Measurements from ENCODE around the gene PRKCH.
"Not testable (repeated sequence)": the region's sequence is repeated elsewhere in the genome, so short reads cannot be mapped to it uniquely, and the experiment has no call there.

The PRKCH gene

DNA sequence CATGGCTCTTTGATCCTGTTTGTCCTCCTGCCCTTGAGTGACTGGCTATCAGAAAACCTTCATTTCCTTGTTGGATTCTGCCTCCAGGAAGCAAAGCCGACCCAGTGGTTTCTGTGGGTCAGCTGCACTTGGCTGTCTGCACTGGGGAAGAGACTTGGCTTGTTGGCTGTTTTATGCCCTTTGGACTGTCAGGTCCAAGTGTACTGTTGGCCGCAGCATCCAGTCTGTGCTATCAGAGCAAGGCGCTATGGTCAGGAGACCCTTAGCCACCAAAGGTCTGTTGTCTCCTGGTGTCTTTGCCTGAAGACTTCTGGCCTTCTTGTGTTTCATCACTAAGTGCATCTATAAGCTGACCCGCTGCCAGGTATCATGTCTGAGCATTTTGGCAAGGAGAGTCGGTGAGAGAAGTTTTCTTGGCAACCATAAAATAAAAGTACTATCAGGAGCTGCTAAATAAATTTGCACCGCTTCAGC lies 196.6 kb downstream of the PRKCH start:
- no peak for DNase-seq

GRCh38 chr14:61518403-61518802 lies 197.0 kb downstream of the PRKCH start:
- no peak for DNase-seq

DNA sequence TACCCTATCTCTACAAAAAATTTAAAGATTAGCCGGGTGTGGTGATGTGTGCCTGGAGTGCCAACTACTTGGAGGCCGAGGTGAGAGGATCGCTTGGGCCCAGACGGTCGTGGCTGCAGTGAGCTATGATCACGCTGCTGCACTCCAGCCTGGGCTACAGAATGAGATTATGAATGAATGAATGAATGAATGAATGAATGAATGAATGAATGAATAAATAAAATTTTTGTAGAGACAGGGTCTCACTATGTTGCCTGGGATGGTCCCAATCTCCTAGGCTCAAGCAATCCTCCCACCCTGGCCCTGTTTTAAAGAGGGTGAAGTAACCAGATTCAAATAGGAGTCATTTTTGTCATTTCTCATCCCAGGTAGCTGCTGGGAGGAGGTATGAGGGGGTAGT lies 197.7 kb downstream of the PRKCH start:
- no peak for DNase-seq

DNA sequence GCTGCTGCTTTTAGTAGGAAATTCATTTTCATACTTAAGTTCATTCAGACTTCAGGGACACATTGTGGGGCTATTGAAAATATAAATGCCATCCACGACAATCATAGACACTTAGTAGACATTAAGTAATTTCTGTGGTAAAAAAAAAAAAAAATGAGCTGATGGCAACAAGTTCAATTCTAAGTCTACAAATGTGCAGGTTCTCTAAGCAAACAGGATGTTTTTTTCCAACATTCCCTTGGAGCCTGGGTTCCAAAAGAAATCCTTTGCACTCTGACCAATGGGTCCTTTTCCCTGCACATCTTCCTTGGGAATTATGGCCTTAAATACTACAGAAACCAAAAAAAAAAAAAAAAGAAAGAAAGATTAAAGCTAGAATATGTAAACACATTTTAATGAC lies 198.4 kb downstream of the PRKCH start:
- DNase-seq = no peak

DNA sequence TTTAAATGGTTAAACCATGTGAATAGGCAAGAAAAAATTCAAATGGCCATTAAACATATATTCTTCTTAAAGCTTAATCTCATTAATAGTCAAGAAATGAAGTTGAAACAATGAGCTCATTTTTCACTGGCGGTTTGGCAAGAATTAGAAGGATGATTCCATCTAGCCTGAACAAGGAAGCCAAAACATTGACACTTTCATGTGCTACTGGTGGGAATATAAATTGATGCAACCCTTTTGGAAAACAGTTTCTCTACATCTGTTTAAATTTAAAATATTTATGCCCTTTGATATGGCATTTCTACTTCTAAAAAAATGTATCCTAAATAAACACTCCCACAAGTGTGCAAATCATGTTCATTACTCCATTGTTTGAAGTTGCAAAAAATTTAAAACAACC lies 199.2 kb downstream of the PRKCH start:
- no peak for DNase-seq

DNA sequence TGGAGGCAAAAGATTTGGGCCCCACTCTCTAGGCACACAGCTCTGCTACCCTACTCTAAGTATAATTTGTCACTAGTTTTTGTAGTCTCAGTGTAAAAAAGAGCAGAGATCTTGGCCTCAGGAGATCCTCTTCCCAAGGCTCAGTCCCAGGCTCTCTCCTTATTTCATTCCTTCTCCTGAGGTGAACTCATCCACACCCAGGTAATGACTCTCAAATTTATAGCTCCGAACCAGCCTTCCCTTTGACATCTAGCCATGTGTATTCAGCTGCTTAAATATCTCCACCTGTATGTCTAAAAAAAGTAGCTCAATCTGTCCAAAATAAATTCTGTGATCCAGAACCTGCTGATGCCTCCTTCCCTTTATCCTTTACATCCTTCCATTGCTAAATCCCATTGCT lies 200.4 kb downstream of the PRKCH start:
- DNase-seq = no peak

DNA sequence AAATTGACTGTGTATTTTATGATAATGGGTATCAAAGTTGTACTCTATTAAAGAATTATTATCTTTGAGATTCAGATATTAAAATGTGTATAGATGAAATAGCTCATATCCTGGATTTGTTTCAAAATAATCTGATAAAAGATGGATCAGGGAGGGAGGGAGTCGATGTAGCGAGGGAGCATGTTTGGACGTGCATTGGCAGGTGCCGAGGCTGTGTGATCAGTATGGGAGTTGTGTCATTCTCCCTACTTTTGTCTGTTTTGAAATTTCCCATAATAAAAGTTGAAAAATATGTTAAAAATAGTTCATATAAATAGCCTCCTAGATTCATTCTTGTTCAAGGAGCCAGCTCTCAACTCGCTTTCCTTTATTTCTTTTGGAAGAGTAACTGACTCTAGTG lies 202.4 kb downstream of the PRKCH start:
- DNase-seq = no peak

DNA sequence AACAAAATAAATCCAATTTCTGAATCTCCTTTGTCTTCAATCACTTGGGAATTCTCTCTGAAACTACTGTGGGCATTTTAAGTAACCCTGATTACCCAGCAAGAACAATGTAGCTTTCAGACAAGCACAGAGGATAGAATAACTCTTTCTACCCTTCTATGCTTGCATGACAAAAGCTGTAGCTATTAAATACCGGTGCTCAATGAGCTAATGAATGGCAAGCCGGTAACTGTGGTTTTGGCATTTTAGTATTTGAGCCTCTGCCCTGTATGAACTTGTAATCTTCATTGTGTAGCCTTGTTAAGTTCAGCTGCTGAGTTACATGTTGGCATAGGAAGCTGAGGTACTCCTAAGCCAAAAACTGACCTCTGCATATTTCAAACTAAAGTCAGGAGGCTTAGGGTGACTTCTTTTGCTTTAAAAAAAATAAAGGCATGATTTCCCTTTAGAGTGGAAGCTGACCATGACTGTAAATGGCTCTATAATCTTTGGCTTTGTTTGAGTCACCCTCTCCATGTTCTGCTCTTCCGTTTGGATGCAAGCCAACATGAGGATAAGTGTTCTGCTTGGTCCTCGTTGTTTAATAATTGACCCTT lies 202.9 kb downstream of the PRKCH start:
- DNase-seq = no peak

- DNase-seq = no peak
Measured at GRCh38 chr14:61524936-61525292, 203.5 kb downstream of the PRKCH start.

GRCh38 chr14:61525293-61526011 lies 204.1 kb downstream of the PRKCH start:
- no peak for DNase-seq

GRCh38 chr14:61526405-61527312 lies 205.3 kb downstream of the PRKCH start:
- no peak for DNase-seq

DNA sequence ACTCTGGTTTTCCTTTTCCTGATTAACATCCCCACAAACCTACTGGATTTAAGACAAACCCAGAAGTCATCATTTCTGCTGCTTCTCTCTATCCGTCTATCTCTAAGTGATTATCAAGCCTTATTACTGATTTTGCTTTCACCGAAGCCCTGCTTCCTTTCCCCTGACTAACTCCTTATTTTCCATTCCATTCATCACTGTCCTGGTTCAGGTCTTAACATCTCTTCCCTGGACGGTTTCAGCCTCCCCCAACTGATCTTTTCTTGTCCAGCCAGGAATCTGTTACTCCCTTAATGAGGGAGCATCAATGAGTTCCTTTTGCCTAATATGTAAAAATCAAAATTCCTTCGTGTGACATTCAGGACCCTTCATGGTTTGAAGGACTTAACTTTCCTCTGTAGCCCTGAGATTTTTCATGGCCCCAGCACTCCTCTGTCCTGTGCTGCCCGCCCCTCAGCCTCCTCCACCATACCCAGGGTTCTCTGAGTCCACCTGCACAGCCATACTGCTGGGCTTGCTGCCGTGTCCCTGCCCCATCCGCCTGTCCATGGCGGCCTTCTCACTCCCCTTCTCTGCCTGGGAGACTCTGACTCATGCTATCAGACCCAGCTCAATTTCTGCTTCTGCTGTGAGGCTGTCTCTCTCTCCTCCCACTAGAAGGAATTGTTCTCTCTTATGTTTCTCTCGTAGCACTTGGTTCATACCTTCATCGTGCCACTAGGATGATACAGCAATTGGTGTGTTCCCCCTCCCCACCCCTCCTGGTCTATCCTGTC lies 206.1 kb downstream of the PRKCH start:
- no peak for DNase-seq

DNA sequence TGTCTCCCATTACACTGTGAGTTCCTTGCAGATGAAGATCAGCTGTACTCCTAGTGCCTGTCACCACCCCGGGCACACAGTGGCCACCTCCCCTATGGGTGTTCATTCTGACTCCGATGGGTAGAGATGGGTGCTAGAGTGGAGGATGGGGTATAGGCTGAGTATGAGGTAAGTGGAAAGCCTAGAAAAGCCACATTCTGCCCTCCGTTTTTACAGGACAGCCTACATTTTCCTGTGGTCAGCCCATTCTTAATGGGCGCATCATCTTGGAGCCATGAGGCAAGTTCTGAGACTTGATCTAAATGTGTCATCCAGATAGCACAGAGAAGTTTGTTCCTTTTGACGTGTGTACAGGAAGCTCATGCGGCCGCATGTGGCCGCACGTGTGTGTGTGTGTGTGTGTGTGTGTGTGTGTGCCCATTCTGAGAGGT lies 207.2 kb downstream of the PRKCH start:
- no peak for DNase-seq

DNA sequence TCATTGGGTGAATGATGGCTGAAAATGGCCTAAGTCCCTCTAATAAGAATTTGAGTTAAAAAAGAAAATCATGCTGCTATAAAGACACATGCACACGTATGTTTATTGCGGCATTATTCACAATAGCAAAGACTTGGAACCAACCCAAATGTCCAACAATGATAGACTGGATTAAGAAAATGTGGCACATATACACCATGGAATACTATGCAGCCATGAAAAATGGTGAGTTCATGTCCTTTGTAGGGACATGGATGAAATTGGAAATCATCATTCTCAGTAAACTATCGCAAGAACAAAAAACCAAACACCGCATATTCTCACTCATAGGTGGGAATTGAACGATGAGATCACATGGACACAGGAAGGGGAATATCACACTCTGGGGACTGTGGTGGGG lies 208.0 kb downstream of the PRKCH start:
- not testable (repeated sequence) for DNase-seq

GRCh38 chr14:61530296-61530695 lies 208.9 kb downstream of the PRKCH start:
- no peak for DNase-seq

- DNase-seq = no peak
Measured at GRCh38 chr14:61530896-61531295, 209.5 kb downstream of the PRKCH start.

GRCh38 chr14:61531465-61532122 lies 210.2 kb downstream of the PRKCH start:
- no peak for DNase-seq

- DNase-seq = no peak
Measured at GRCh38 chr14:61532123-61532505, 210.7 kb downstream of the PRKCH start.

DNA sequence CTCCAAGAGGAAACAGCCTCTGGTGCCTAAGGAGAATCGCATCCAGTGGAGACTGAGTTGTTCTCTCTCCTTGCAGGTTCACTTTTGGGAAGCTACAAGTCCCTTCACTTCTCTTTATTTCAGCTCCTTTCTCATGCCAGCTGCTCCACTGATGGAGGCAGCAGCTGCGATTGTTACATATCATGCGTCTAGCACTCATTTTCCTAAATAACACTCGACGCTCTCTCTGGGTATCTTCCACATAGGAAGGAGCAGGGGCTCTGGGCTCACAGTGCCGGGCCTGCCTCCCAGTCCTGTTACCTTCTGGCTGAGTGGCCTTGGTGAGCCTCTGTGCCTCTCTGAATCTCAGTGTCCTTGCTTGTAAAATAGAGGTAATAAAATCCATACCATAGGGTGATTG lies 211.4 kb downstream of the PRKCH start:
- no peak for DNase-seq

DNA sequence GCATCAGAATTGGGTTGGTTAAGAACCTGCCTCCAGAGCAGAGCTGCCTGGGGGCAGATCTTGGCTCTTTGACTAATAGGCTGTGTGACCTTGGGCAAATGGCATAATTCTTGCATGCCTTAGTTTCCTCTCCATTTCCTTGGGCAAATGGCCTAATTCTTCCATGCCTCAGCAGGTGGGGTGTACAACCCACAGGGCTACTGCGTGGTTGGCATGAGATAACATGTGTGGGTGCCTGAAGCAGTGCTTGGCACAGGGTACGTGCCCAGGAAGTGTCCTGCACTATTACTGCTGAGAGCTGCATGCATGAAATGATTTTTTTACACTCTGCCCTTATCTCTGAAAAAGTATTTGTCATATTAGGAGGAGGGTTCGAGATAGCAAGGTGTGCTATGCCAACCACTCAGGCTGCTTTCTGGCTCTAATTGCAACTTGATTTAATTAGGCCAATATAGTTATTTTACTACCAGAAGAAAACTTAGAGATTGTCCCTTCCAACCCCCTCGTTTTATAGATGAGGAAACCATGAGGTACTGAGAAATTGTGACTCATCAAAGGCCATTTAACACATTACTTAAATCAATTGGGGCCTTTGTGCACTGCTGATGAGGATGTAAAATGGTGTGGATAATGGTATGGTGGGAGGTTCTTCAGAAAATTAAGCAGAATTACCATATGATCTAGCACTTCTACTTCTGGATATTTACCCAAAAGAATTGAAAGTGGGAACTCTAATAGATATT lies 212.3 kb downstream of the PRKCH start:
- no peak for DNase-seq

GRCh38 chr14:61535032-61535431 lies 213.7 kb downstream of the PRKCH start:
- DNase-seq = no peak

- no peak for DNase-seq
Measured at GRCh38 chr14:61535458-61535857, 214.1 kb downstream of the PRKCH start.
